Spleen (tissue), 13 donors: ENCODE results near the gene FH. TPM values are rescaled to one million over a fixed set of nuclear protein-coding genes. Genes with fewer than 3 reads are reported as not detected.

Experiments
- DNase-seq: peaks from one replicate; pipeline ENCODE4 v3.0.0-alpha.2; 2020
- H3K27ac ChIP-seq, 8 donors: fragments of 200-600 bp; sonication (generic) in 7 of 8; 1 replicate in 4 of 8; 2 replicates in 4 of 8; pipeline versions ENCODE4 v1.5.0 to v1.8.0; 2016 to 2021; ENCODE audit warnings: inconsistent platforms in 4 of 8, mild to moderate bottlenecking in 4 of 8, moderate library complexity in 1 of 8
- H3K27me3 ChIP-seq, 7 donors: fragments of 200-600 bp; sonication (generic) in 6 of 7; replicated peaks in 1 of 7; 1 replicate in 4 of 7; 2 replicates in 3 of 7; pipeline versions ENCODE4 v1.5.0 to v1.8.0; 2016 to 2021; ENCODE audit warnings: inconsistent platforms in 3 of 7, mild to moderate bottlenecking in 1 of 7
- H3K36me3 ChIP-seq, 6 donors: fragments of 200-600 bp; sonication (generic) in 5 of 6; 1 replicate in 4 of 6; 2 replicates in 2 of 6; pipeline versions ENCODE4 v1.5.0 to v1.8.0; 2016 to 2021; ENCODE audit warnings: inconsistent platforms in 2 of 6
- H3K4me1 ChIP-seq, 6 donors: fragments of 200-600 bp; sonication (generic) in 5 of 6; 1 replicate in 3 of 6; 2 replicates in 3 of 6; pipeline versions ENCODE4 v1.5.0 to v1.8.0; 2016 to 2021; ENCODE audit warnings: inconsistent platforms in 3 of 6
- H3K4me3 ChIP-seq, 8 donors: fragments of 200-600 bp; sonication (generic) in 7 of 8; 1 replicate in 4 of 8; 2 replicates in 4 of 8; pipeline versions ENCODE4 v1.5.0 to v1.8.0; 2016 to 2021; ENCODE audit warnings: inconsistent platforms in 4 of 8, mild to moderate bottlenecking in 4 of 8, moderate library complexity in 2 of 8
- H3K9me3 ChIP-seq, 8 donors: fragments of 200-600 bp; sonication (generic) in 7 of 8; 1 replicate in 4 of 8; 2 replicates in 4 of 8; pipeline versions ENCODE4 v1.5.0 to v1.8.0; 2016 to 2021; ENCODE audit warnings: inconsistent platforms in 4 of 8
- POLR2A ChIP-seq, 3 donors: fragments of 450-650 bp; IDR thresholded peaks; one replicate each; pipeline ENCODE4 v1.5.1; 2017; ENCODE audit warnings: antibody characterized with exemption in 3 of 3, mild to moderate bottlenecking in 1 of 3
- POLR2AphosphoS5 ChIP-seq, 3 donors: sonication (generic); formaldehyde crosslinking; IDR thresholded peaks; one replicate each; pipeline ENCODE4 v1.5.1; 2017; ENCODE audit warnings: antibody characterized with exemption in 3 of 3
- WGBS, 5 donors: extraction: QIAGEN DNeasy Blood & Tissue Kit in 3 of 5; methylation state at CpG; one replicate each; pipeline versions ENCODE4 v1.1.5 to v1.1.7; 2013 to 2018; 5-methylcytosine and 5-hydroxymethylcytosine counted together
- intact Hi-C: fragments of 100-400 bp; cut with DNase I; formaldehyde crosslinking; loops from one replicate; pipeline ENCODE4 v1.15.0; 2023; ENCODE audit warnings: low total_unique reads
- long read RNA-seq, 2 donors: transcript quantifications; one replicate each; lab custom pipeline, GENCODE V29; 2026
- polyA plus RNA-seq, 3 donors: library from polyadenylated mRNA; stranded (reverse); fragments of 200-250 nt; gene quantifications; one replicate each; pipeline ENCODE4 v1.2.1, GENCODE V29; 2013
- total RNA-seq, 7 donors: library from RNA; depleted of rRNA in 3 of 7; stranded (reverse); fragments of >200 nt in 3 of 7; fragmentation: NEBNext Ultra II Directional in 4 of 7; extraction: Animal tissue kit (Norgen Biotek cat#: 25700) in 4 of 7; gene quantifications; one replicate each; pipeline versions ENCODE4 v1.1.0 to v1.2.1, GENCODE V29; 2016 to 2021
- TF ChIP-seq, protein P1 (sequence below), 11 experiments: fragments of 200-600 bp in 7 of 11; fragments of 450-650 bp in 4 of 11; sonication (generic) in 4 of 11; IDR thresholded peaks in 8 of 11; conservative IDR thresholded peaks in 3 of 11; 1 replicate in 7 of 11; 2 replicates in 4 of 11; pipeline versions ENCODE4 v1.4.0 to v1.8.0; 2016 to 2021; ENCODE audit warnings: antibody characterized with exemption in 11 of 11, inconsistent platforms in 4 of 11, mild to moderate bottlenecking in 1 of 11
- donor health status: healthy with polysubstance abuse.
- donor health status: DM: no; HTN: no; CAD: no; lungs with moderate emphysema.
- donor health status: DM: no; HTN: no; CAD: no.
- donor health status: Bipolar disorder and iron deficiency.
- donor health status: healthy.
- donor health status: DM: no; HTN: no; CAD: no.
- donor health status: DM: yes; HTN: yes; CAD: no.

Gene FH
- 10 to 100 TPM; 28.5 to 49.5 (median 36.0) TPM for total RNA-seq
- polyA plus RNA-seq = 10 to 100 TPM; 24.4 to 34.1 (median 31.2) TPM
- long read RNA-seq, donor 1, transcript FH-201 (10 exons, 1,797 nt) = major isoform, 15 of 44 reads
- long read RNA-seq, donor 1, partial matches to known transcripts = 29 of 44 reads
- long read RNA-seq, donor 1, other reads (novel, unspliced or antisense) = 0 of 44 reads
- long read RNA-seq, donor 2, transcript FH-201 (10 exons, 1,797 nt) = major isoform, 18 of 41 reads
- long read RNA-seq, donor 2, partial matches to known transcripts = 23 of 41 reads
- long read RNA-seq, donor 2, other reads (novel, unspliced or antisense) = 0 of 41 reads

DNA sequence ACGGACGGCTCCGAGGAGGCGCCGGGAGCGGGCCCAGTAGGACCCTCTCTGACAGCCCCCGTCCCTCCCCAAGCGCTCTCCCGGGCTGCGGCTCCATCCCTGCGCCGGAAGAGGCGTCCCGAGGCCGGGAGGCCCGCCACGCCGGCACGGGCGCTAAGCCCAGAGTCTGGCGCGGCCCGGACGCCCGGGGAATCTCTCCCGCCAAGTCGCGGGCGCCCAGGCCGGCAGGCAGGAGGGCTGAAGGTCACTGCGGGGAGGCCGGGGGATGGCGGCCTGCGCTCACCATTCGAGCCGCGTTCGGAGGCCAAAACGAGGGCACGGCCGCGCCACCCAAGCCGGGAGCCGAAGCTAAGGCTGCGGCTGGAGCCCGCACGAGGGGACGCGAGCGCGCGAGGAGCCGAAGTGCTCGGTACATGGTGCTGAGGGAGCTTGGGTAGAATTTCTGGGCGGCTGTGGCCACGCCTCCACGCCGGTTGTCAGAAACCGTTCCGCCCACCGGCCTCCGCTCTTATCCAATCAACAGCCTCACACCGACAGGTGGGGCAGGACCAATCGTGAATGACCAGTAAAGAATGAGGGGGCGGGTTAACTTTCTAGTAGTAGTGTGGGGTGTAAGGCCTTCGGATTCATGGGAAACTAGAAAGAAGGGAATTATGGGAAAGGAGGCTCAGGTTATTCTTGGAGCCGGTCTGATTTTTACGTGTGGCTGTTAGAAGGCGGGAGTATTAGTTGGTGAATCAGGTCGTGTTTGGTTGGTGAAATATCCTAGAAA, at the start of gene FH:
Gene FH (minus strand): TSS at position 448 of the 772 bp plus-strand sequence. CDS start 33 bp downstream, at position 415.
- DNase-seq = peak; percentile 97
- intact Hi-C loops = loop anchor here (5.0 kb wide), 1 partner anchor 333 kb away; no protein-coding TSS in a partner anchor
- Histone ChIP-seq H3K9me3 (no peaks in the 10 kb centered on the region), H3K36me3 (peaks cover 0 to 23% (median 5%) of the 10 kb centered on the region in 6 donors), H3K4me1 (peaks cover 14 to 46% (median 23%) of the 10 kb centered on the region in 6 donors), H3K27me3 (no peaks in the 10 kb centered on the region), H3K27ac (peak within 1 kb of the TSS; percentile 85 to 93 (median 88)), H3K4me3 (peak within 1 kb of the TSS; percentile 69 to 97 (median 91))
- 0 to 1% (median 0%) methylated on average over 19 to 70 of the region's 70 CpGs for WGBS, 5 donors
- TF ChIP-seq POLR2AphosphoS5 (IDR thresholded peaks at IDR 0.05) (peak; percentile 94 to 97 (median 96)), POLR2A (IDR thresholded peaks at IDR 0.05) (peak in 2 of 3 donors; percentile 36 to 51)
- TF ChIP-seq, protein P1, sequence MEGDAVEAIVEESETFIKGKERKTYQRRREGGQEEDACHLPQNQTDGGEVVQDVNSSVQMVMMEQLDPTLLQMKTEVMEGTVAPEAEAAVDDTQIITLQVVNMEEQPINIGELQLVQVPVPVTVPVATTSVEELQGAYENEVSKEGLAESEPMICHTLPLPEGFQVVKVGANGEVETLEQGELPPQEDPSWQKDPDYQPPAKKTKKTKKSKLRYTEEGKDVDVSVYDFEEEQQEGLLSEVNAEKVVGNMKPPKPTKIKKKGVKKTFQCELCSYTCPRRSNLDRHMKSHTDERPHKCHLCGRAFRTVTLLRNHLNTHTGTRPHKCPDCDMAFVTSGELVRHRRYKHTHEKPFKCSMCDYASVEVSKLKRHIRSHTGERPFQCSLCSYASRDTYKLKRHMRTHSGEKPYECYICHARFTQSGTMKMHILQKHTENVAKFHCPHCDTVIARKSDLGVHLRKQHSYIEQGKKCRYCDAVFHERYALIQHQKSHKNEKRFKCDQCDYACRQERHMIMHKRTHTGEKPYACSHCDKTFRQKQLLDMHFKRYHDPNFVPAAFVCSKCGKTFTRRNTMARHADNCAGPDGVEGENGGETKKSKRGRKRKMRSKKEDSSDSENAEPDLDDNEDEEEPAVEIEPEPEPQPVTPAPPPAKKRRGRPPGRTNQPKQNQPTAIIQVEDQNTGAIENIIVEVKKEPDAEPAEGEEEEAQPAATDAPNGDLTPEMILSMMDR (IDR thresholded peaks at IDR 0.05 in 8 of 11, conservative IDR thresholded peaks at IDR 0.05 in 3 of 11) = peak in 1 of 11 experiments; percentile 12

DNA sequence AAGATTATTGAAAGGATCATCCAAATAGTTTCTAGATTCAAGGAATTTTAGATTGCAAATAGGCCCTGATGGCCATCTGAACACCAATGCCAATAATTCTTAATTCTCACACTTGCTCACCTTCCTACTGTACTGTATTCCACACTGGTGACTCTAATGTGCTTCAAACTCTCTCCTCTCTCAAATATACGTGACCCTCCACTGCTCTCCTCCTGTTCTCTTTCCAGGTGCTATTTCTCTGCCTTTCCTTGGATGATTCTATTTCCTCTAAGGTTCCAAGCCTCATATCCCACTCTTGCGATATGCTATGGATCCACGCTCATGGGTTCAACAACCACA, 41.3 kb upstream of the FH start:
- Histone ChIP-seq H3K9me3 (no peaks in the 10 kb centered on the region), H3K4me1 (peaks cover 0 to 11% (median 2%) of the 10 kb centered on the region in 6 donors), H3K27ac (peak overlapping the region in 3 of 8 donors; percentile 42 to 47 (median 45)), H3K27me3 (no peaks in the 10 kb centered on the region), H3K4me3 (no peak overlapping the region), H3K36me3 (peaks cover 0 to 41% (median 3%) of the 10 kb centered on the region in 6 donors)
- 77 to 93% (median 85%) methylated on average over 3 of the region's 3 CpGs for WGBS, 5 donors
- TF ChIP-seq POLR2AphosphoS5 (IDR thresholded peaks at IDR 0.05) = no peak
- no peak for TF ChIP-seq POLR2A (IDR thresholded peaks at IDR 0.05)
- TF ChIP-seq, protein P1 (IDR thresholded peaks at IDR 0.05 in 8 of 11, conservative IDR thresholded peaks at IDR 0.05 in 3 of 11) = no peak
- no peak for DNase-seq
- intact Hi-C loops = no loop called here

GRCh38 chr1:241560146-241560848, 40.7 kb upstream of the FH start:
- H3K27me3 ChIP-seq = no peaks in the 10 kb centered on the region
- no peaks in the 10 kb centered on the region for H3K9me3 ChIP-seq
- no peak for DNase-seq
- TF ChIP-seq, protein P1 (IDR thresholded peaks at IDR 0.05 in 8 of 11, conservative IDR thresholded peaks at IDR 0.05 in 3 of 11) = no peak
- TF ChIP-seq POLR2AphosphoS5 (IDR thresholded peaks at IDR 0.05) (no peak), POLR2A (IDR thresholded peaks at IDR 0.05) (no peak)
- 49 to 83% (median 74%) methylated on average over 4 of the region's 4 CpGs for WGBS, 5 donors
- H3K27ac ChIP-seq = peak overlapping the region in 4 of 8 donors; percentile 14 to 47 (median 44)
- no peak overlapping the region for H3K4me3 ChIP-seq
- intact Hi-C loops = no loop called here
- peaks cover 0 to 41% (median 3%) of the 10 kb centered on the region in 6 donors for H3K36me3 ChIP-seq
- H3K4me1 ChIP-seq = peaks cover 0 to 11% (median 2%) of the 10 kb centered on the region in 6 donors
